Gastroesophageal sphincter (tissue), 3 donors: ENCODE measurements around the gene NREP.

ENCODE experiments used
- EP300 ChIP-seq: sonication (generic); formaldehyde crosslinking; IDR thresholded peaks from one replicate; pipeline ENCODE4 v1.6.1; 2017; ENCODE audit warnings: antibody characterized with exemption, mild to moderate bottlenecking
- POLR2A ChIP-seq, 2 donors: fragments of 450-650 bp; IDR thresholded peaks; one replicate each; pipeline ENCODE4 v1.6.1; 2017; ENCODE audit warnings: antibody characterized with exemption in 2 of 2, mild to moderate bottlenecking in 2 of 2, moderate library complexity in 1 of 2
- POLR2AphosphoS5 ChIP-seq: sonication (generic); formaldehyde crosslinking; IDR thresholded peaks from one replicate; pipeline ENCODE4 v1.6.1; 2017; ENCODE audit warnings: antibody characterized with exemption
- TF ChIP-seq, protein P1 (sequence below), 4 experiments: fragments of 200-600 bp in 2 of 4; fragments of 450-650 bp in 2 of 4; sonication (generic) in 1 of 4; IDR thresholded peaks; one replicate each; pipeline ENCODE4 v1.5.1; 2017 to 2019; ENCODE audit warnings: antibody characterized with exemption in 4 of 4, mild to moderate bottlenecking in 2 of 4, moderate library complexity in 2 of 4

DNA sequence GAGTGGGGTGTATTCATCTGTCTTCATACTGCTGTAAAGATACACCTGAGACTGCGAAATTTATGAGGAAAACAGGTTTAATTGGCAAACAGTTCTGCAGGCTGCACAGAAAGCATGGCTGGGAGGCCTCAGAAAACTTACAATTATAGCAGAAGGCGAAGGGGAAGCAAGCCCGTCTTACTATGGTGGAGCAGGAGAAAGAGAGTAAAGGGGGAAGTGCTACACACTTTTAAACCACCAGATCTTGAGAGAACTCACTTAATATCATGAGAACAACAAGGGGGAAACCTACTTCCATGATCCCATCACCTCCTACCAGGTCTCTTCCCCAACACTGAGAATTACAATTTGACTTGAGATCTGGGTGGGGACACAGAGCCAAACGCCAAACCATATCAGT is 12.5 kb upstream of the NREP start:
- no peak for TF ChIP-seq POLR2AphosphoS5
- TF ChIP-seq, protein P1, sequence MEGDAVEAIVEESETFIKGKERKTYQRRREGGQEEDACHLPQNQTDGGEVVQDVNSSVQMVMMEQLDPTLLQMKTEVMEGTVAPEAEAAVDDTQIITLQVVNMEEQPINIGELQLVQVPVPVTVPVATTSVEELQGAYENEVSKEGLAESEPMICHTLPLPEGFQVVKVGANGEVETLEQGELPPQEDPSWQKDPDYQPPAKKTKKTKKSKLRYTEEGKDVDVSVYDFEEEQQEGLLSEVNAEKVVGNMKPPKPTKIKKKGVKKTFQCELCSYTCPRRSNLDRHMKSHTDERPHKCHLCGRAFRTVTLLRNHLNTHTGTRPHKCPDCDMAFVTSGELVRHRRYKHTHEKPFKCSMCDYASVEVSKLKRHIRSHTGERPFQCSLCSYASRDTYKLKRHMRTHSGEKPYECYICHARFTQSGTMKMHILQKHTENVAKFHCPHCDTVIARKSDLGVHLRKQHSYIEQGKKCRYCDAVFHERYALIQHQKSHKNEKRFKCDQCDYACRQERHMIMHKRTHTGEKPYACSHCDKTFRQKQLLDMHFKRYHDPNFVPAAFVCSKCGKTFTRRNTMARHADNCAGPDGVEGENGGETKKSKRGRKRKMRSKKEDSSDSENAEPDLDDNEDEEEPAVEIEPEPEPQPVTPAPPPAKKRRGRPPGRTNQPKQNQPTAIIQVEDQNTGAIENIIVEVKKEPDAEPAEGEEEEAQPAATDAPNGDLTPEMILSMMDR (IDR thresholded peaks at IDR 0.05) = no peak
- TF ChIP-seq POLR2A (IDR thresholded peaks at IDR 0.05) = no peak
- TF ChIP-seq EP300 = no peak
